ENCODE measurements around the gene OXGR1.

- TF ChIP-seq POLR2AphosphoS5 (IDR thresholded peaks at IDR 0.05; ENCODE audit: low read depth, low read length) (no peak), SIN3A (IDR thresholded peaks at IDR 0.05; ENCODE audit: borderline replicate concordance, insufficient read depth, low read length) (no peak), REST (IDR thresholded peaks at IDR 0.05; ENCODE audit: insufficient read depth in 1 of 2, low read depth in 2 of 2, low read length in 2 of 2) (no peak), TAF1 (IDR thresholded peaks at IDR 0.05; ENCODE audit: borderline replicate concordance, insufficient read depth, low read length) (no peak), FOXP2 (optimal IDR thresholded peaks at IDR 0.05; ENCODE audit: borderline replicate concordance, extremely low read depth, extremely low read length, insufficient read depth) (no peak)
Measured at GRCh38 chr13:97002581-97002980, 8.3 kb upstream of the OXGR1 start.

All from PFSK-1 (cell line).